IPS-20b (cell line): ENCODE results near the gene DAP.

Experiments used
- H3K27ac ChIP-seq: one replicate; pipeline ENCODE4 v1.5.1; 2013; ENCODE audit warnings: low read length
- H3K27me3 ChIP-seq: 2 replicates; pipeline ENCODE4 v1.6.1; 2013; ENCODE audit warnings: mild to moderate bottlenecking, low read length, inconsistent platforms; ENCODE audit not compliant: insufficient read depth
- H3K36me3 ChIP-seq: 2 replicates; pipeline ENCODE4 v1.6.1; 2013; ENCODE audit warnings: low read depth, mild to moderate bottlenecking, inconsistent platforms, low read length, moderate library complexity; ENCODE audit not compliant: insufficient read depth
- H3K4me1 ChIP-seq: 2 replicates; pipeline ENCODE4 v1.6.1; 2013; ENCODE audit warnings: mild to moderate bottlenecking, control low read depth, inconsistent platforms, low read length, moderate library complexity; ENCODE audit not compliant: insufficient read depth
- H3K4me3 ChIP-seq: 2 replicates; pipeline ENCODE4 v1.5.1; 2013; ENCODE audit warnings: mild to moderate bottlenecking, low read length, inconsistent platforms
- H3K9ac ChIP-seq: 2 replicates; pipeline ENCODE4 v1.6.1; 2013; ENCODE audit warnings: low read depth, mild to moderate bottlenecking, inconsistent platforms, low read length, moderate library complexity
- H3K9me3 ChIP-seq: 2 replicates; pipeline ENCODE4 v1.6.1; 2013; ENCODE audit warnings: mild to moderate bottlenecking, low read depth, low read length, inconsistent platforms; ENCODE audit not compliant: insufficient read depth

Gene DAP

DNA sequence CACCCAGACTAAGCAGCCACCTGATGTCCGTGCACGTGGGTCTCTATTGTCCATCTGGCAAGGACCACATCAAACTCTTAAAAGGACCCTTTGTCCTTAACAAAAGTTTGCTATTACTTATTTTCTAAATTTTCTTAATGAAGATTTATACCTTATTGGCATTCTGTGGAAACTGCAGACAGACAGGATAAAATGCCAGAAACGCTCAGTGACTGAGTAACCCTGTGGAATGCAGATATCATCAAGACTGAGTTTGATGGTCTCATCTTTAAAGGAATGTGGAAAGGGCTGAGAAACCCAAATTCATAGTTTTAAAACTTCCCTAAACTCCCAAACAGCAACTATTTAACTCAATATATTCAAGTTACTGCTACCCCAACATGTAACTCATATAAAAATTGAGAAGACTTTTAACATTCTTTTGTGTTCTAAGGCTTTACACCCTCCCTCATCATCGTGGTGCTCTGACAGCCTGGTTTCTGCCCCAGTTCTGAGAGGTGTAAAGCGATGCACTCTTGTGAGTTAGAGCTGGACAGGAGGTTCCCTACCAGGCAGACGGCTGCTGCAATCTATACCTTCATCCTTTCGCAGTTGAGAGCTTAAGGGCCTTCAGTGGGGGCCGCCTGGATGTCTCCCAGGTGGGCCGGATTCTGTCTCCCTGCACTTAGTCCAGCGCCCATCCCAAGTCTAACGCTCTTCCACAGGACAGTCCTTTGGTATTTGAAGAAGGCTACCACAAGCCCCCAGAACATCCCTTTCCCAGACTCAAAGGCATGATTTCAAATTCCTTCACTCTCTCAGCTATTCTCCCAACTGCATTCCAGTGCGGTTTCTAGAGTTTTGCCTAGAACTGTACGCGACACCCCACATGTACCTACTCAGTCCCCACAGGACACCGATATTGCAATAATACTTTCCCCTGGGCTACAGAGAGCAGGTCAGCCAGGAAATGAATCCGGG, 68.9 kb downstream of the DAP start:
- no peaks in the 10 kb centered on the region for H3K27me3 ChIP-seq
- 0 out of 2 replicates have a peak, but pooled peaks cover 3% of the 10 kb centered on the region for H3K36me3 ChIP-seq
- H3K27ac ChIP-seq, result no peak overlapping the region
- no peak overlapping the region for H3K9ac ChIP-seq
- no peak overlapping the region for H3K4me3 ChIP-seq
- H3K4me1 ChIP-seq, result no peaks in the 10 kb centered on the region
- no peaks in the 10 kb centered on the region for H3K9me3 ChIP-seq

DNA sequence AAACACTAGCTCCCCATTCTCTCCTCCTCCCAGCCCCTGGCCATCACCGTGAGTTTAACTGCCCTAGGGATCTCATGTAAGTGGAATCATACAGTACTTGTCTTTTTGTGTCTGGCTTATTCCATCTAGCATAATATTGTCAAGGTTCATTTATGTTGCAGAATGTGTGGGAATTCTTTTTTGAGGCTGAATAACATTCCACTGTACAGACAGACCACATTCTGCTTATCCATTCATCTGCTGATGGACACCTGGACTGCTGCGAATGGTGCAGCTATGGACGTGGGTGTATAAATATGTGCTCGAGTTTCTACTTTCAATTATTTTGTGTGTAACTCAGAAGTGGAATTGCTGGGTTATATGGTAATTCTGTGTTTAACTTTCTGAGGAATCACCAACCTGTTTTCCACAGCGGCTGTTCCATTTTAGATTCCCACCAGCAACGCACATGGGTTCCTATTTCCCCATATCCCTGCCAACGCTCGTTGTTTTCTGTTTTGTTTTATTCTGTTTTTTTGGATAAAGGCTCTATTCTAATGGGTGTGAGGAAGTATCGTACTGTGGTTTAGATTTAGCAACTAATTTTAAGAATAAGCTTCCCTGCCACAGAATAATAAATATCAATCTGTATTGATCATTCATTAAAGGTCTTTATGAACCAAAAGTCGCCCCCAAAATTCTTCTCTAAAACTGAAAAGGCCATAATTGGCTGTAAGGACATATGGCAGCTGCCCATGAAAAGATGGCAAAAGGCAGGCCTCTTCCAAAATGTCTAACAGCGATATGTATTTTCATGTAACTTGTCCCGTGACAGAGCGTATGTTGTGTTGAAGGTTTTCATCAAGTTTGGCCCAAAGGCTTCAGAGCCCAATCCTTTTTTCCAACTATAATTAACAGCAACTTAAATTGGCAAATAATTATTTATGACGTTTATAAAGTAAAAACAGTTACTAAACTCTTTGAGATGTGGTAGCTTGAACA, 70.3 kb downstream of the DAP start:
- Histone ChIP-seq H3K4me1 (no peaks in the 10 kb centered on the region; the same call in 1 of the 2 replicates), H3K4me3 (no peak overlapping the region), H3K9ac (no peak overlapping the region), H3K9me3 (no peaks in the 10 kb centered on the region), H3K27me3 (no peaks in the 10 kb centered on the region), H3K27ac (no peak overlapping the region), H3K36me3 (0 out of 2 replicates have a peak, but pooled peaks cover 3% of the 10 kb centered on the region)

DNA sequence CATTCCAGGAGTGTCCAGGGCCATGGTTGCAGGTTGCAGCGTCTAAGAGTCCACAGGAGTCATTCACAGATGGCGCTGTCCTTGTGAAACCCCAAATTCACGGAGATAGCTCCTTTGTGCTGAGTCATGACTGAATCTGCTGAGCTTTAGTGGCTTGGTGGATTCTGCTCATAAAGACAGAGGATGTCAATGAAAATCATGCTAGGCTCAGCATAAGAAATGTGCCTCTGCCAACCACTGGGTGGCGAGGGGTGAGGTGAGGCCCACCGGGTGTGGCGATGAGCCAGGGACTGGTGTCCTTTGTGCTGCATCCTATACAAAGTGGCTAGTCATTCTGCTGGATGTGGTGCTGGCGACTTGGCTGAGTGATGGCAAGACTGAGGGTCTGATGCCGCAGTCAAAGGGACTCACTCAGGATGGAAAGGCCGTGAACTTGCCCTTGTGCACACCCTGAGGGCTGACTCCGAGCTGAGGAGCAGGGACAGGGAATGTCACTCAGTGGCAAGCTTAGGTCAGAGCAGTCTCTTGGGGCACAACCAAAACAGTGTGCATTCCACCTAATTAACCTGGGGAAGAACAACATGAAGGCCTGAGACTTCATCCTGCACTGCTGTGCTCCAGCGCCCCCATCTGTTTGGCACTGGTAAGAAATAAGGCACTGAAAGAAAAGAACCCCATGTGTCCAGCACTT, 71.5 kb downstream of the DAP start:
- H3K4me1 ChIP-seq, result peaks cover 9% of the 10 kb centered on the region; the same call in 1 of the 2 replicates
- H3K27ac ChIP-seq, result no peak overlapping the region
- H3K9ac ChIP-seq, result no peak overlapping the region
- no peak overlapping the region for H3K4me3 ChIP-seq
- no peaks in the 10 kb centered on the region for H3K27me3 ChIP-seq
- H3K9me3 ChIP-seq, result no peaks in the 10 kb centered on the region
- H3K36me3 ChIP-seq, result 0 out of 2 replicates have a peak, but pooled peaks cover 3% of the 10 kb centered on the region

DNA sequence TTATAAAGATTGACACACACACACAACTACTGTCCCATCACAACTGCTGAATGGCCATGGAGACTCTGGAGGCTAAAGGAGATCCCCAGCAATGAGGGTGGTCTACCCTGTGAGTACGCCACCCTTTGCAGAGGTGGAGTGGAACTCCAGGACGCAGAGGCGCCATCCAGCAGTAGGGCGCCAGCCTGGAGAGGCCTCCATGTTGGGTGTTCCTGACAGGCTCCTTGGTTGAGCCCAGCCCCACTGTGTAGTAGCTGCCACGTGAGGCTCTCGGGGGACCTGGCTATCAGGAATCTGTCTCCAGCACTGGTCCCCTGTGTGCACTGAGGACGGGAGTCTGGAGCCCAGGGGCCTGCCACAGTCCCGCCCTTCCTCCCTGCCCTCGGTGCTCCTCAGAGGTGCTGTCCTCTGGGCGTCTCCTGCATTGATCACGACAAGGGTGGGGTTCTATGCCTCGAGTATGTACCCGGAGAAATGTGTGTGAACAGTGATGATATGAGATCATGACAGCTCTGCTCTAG, 72.3 kb downstream of the DAP start:
- Histone ChIP-seq H3K36me3 (0 out of 2 replicates have a peak, but pooled peaks cover 3% of the 10 kb centered on the region), H3K4me1 (peaks cover 9% of the 10 kb centered on the region; the same call in 1 of the 2 replicates), H3K27me3 (no peaks in the 10 kb centered on the region), H3K4me3 (no peak overlapping the region), H3K9ac (no peak overlapping the region), H3K27ac (no peak overlapping the region), H3K9me3 (no peaks in the 10 kb centered on the region)

DNA sequence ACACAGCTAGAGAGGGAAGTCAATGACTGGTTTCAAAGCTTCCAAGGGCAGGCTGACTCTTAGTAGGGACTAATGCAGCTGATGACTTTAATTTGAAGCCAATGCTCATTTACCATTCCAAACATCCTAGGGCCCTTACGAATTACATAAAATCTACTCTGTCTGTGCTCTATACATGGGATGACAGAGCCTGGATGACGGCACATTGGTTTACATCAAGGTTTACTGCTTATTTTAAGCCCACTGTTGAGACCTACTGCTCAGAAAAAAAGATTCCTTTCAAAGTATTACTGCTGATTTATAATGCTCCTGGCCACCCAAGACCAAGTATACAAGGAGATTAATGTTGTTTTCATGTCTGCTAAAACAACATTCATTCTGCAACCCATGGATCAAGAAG, 74.1 kb downstream of the DAP start:
- 0 out of 2 replicates have a peak, but pooled peaks cover 3% of the 10 kb centered on the region for H3K36me3 ChIP-seq
- H3K4me3 ChIP-seq, result no peak overlapping the region
- no peaks in the 10 kb centered on the region for H3K9me3 ChIP-seq

DNA sequence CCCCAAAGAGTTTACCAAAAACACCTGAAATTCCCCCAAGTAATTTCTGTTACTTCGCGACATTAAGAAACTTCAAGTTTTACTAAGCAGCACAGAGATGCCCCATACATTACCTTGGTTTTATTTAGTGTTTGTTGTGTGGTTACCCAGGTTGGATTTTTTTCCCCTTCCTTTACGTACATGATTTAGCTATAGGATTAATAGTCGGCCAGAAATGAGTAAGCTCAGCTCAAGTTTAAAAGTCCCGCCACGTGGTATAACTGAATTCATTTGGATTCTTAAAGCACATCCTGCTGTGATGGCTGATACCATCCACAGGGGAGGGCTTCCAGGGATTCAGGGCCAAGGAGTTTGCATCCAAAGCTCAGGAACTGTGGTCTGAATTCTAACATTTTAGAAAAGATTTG, 75.9 kb downstream of the DAP start:
- Histone ChIP-seq H3K9me3 (no peaks in the 10 kb centered on the region), H3K27ac (no peak overlapping the region), H3K36me3 (peaks cover 13% of the 10 kb centered on the region), H3K4me3 (no peak overlapping the region), H3K4me1 (peaks cover 9% of the 10 kb centered on the region; the same call in 1 of the 2 replicates), H3K27me3 (no peaks in the 10 kb centered on the region), H3K9ac (peak overlapping the region; percentile 2; the same call in 1 of the 2 replicates)

More for the DNA sequence above, 74.1 kb downstream of the DAP start:
- peaks cover 9% of the 10 kb centered on the region; the same call in 1 of the 2 replicates for H3K4me1 ChIP-seq
- no peak overlapping the region for H3K9ac ChIP-seq
- no peaks in the 10 kb centered on the region for H3K27me3 ChIP-seq
- no peak overlapping the region for H3K27ac ChIP-seq

DNA sequence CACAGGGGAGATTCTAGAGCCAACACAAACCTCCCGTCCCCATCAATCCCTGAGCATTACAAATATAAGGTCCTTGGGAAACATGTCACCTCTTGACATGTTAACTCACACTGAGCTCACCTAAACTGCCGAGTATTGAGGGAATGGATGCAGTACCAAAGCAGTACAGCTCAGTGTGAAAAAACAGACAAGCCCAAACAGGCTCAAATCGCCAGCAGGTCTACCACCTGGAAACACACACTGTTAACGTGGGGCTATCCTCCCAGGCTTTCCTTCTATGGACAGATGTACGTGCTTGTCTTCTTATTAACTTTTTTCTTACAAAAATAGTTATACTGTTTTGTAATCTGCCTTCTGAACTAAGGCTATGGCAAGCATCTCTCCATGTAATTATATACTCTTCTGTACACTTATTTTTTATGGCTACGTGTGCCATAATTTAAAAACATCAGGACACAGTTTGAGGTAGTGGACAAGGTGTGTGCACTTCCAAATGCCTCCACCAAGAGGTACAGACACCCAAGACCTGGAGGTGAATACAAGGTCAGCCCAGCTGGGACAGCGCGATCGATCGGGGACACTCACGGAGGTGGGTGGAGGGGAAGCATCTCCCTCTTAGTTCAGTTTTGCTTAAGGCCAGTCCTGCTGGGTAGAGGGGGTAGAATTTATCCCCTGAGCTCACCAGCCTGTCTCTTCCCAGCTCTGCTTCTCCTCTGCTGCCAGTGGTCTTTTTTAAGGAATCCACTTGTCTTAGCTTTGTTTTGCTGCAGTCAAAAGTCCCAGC, 76.5 kb downstream of the DAP start:
- H3K4me1 ChIP-seq, result peaks cover 9% of the 10 kb centered on the region; the same call in 1 of the 2 replicates
- H3K36me3 ChIP-seq, result peaks cover 19% of the 10 kb centered on the region
- no peaks in the 10 kb centered on the region for H3K9me3 ChIP-seq
- H3K9ac ChIP-seq, result no peak overlapping the region
- H3K27ac ChIP-seq, result no peak overlapping the region
- no peaks in the 10 kb centered on the region for H3K27me3 ChIP-seq
- H3K4me3 ChIP-seq, result no peak overlapping the region

DNA sequence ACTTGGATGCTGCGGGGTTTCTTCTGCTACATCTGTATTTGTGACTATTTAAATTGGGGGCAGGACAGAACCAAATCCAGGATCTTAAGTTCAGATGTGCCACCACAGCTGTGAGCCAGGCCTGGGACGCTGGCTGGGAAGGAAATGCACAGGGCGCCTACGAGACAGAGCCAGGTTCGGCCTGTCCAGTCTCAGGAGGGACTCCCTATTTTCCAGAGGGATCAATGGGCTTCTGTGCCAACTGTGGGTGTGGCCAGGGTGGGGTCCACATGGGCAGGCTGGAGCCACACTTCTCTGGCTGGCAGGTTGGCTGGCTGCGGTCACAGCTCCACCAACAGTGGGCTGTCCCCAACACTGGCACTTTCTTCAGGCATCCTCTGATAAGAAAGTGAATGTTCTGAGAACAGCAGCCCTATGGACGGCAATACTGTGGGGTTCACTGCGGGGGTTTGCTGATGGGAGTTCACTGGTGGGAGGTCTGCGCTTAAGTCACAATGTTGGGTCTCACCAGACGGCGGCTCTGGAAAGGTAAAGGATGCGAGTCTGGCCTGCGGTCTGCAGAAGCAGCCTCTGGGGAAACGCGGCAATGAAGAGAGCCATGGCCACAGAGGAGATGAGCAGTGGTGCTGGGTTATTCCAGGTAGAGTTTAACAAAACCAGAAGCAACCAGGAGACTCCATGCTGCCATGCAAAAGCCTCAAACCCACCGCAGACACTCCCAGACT, 78.1 kb downstream of the DAP start:
- Histone ChIP-seq H3K36me3 (peaks cover 21% of the 10 kb centered on the region), H3K27me3 (no peaks in the 10 kb centered on the region)

DNA sequence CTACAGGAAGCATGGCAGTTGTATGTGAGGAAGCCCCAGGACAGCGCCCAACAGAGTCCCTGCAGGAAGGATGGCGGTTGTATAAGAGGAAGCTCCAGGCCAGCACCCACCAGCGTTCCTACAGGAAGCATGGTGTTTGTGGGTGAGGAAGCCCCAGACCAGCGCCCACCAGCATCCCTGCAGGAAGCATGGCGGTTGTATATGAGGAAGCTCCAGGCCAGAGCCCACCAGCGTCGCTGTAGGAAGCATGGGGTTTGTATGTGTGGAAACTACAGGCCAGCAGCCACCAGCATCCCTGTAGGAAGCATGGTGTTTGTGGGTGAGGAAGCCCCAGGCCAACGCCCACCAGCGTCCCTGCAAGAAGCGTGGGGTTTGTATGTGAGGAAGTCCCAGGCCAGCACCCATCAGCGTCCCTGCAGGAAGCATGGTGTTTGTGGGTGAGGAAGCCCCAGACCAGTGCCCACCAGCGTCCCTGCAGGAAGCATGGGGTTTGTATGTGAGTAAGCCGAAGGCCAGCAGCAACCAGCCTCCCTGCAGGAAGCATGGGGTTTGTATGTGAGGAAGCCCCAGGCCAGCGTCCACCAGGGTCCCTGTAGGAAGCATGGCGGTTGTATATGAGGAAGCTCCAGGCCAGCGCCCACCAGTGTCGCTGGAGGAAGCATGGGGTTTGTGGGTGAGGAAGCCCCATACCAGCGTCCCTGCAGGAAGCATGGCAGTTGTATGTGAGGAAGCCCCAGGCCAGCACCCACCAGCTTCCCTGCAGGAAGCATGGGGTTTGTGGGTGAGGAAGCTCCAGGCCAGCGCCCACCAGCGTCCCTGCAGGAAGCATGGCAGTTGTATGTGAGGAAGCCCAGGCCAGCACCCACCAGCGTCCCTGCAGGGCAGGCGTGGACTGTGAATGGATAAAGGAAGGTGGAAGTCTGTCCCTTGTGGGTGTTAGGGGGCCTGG, 79.0 kb downstream of the DAP start:
- H3K9ac ChIP-seq, result no peak overlapping the region
- no peak overlapping the region for H3K27ac ChIP-seq
- peaks cover 9% of the 10 kb centered on the region; the same call in 1 of the 2 replicates for H3K4me1 ChIP-seq
- H3K27me3 ChIP-seq, result no peaks in the 10 kb centered on the region
- no peak overlapping the region for H3K4me3 ChIP-seq
- no peaks in the 10 kb centered on the region for H3K9me3 ChIP-seq
- H3K36me3 ChIP-seq, result peaks cover 19% of the 10 kb centered on the region

More for the DNA sequence above, 78.1 kb downstream of the DAP start:
- H3K4me3 ChIP-seq, result no peak overlapping the region
- no peak overlapping the region for H3K9ac ChIP-seq
- no peaks in the 10 kb centered on the region for H3K9me3 ChIP-seq
- H3K27ac ChIP-seq, result no peak overlapping the region
- H3K4me1 ChIP-seq, result peaks cover 9% of the 10 kb centered on the region; the same call in 1 of the 2 replicates
